Natural killer cell (primary cell): Measurements from ENCODE around the gene PTPRU. TPM values are rescaled to one million over a fixed set of nuclear protein-coding genes. Genes with fewer than 3 reads are reported as not detected.

Experiments used
- ATAC-seq, 3 donors: fragments of 150-1000 bp in 2 of 3; fragments of 200-7000 bp in 1 of 3; cut with Tn5 transposase; 1 replicate in 1 of 3; 2 replicates in 2 of 3; pipeline ENCODE4 v1.10.0; 2021; ENCODE audit warnings: mild to moderate bottlenecking in 2 of 3, moderate library complexity in 2 of 3
- DNase-seq, 2 donors: peaks; one replicate each; pipeline versions ENCODE4 v3.0.0 to v3.0.0-alpha.2; 2013 to 2021; ENCODE audit warnings: mixed read lengths in 1 of 2
- H3K27ac ChIP-seq: one replicate; pipeline ENCODE4 v1.5.1; 2013; ENCODE audit warnings: mild to moderate bottlenecking, low read length
- H3K27me3 ChIP-seq: one replicate; pipeline ENCODE4 v1.6.1; 2013; ENCODE audit warnings: low read length; ENCODE audit not compliant: control insufficient read depth, insufficient read depth
- H3K36me3 ChIP-seq: one replicate; pipeline ENCODE4 v1.6.1; 2013; ENCODE audit warnings: low read length; ENCODE audit not compliant: control insufficient read depth, insufficient read depth
- H3K4me1 ChIP-seq: one replicate; pipeline ENCODE4 v1.6.1; 2013; ENCODE audit warnings: low read length; ENCODE audit not compliant: control insufficient read depth, insufficient read depth
- H3K4me3 ChIP-seq: one replicate; pipeline ENCODE4 v1.5.1; 2013; ENCODE audit warnings: low read length
- H3K9me3 ChIP-seq: one replicate; pipeline ENCODE4 v1.6.1; 2013; ENCODE audit warnings: low read length; ENCODE audit not compliant: control insufficient read depth, insufficient read depth
- H3K27ac Mint-ChIP-seq, 2 donors: one replicate each; pipeline ENCODE4 v1.8.0; 2022; ENCODE audit warnings: mild to moderate bottlenecking in 2 of 2, mixed read lengths in 2 of 2, moderate library complexity in 1 of 2
- H3K27me3 Mint-ChIP-seq, 2 donors: one replicate each; pipeline ENCODE4 v1.8.0; 2022; ENCODE audit warnings: low read depth in 2 of 2, mixed read lengths in 2 of 2
- H3K36me3 Mint-ChIP-seq: one replicate; pipeline ENCODE4 v1.8.0; 2022; ENCODE audit warnings: mixed read lengths
- H3K4me1 Mint-ChIP-seq, 2 donors: one replicate each; pipeline ENCODE4 v1.8.0; 2022; ENCODE audit warnings: mixed read lengths in 2 of 2
- H3K4me3 Mint-ChIP-seq: one replicate; pipeline ENCODE4 v1.8.0; 2022; ENCODE audit warnings: mild to moderate bottlenecking, moderate library complexity, mixed read lengths
- H3K9me3 Mint-ChIP-seq, 2 donors: one replicate each; pipeline ENCODE4 v1.8.0; 2022; ENCODE audit warnings: mixed read lengths in 2 of 2
- WGBS: methylation state at CpG from one replicate; pipeline ENCODE4 v1.1.7; 2013; ENCODE audit warnings: missing lambda C conversion rate; ENCODE audit not compliant: insufficient coverage; 5-methylcytosine and 5-hydroxymethylcytosine counted together
- intact Hi-C: fragments of 100-400 bp; cut with micrococcal nuclease; formaldehyde crosslinking; loops from one replicate; pipeline ENCODE4 v1.14.2; 2022
- total RNA-seq, 4 donors: library from RNA; stranded (reverse); fragments of 120-200 nt in 1 of 4; gene quantifications; one replicate each; pipeline versions ENCODE4 v1.2.3 to v1.2.4, GENCODE V29; 2013 to 2022
- TF ChIP-seq, protein P1 (sequence below): fragments of 200-600 bp; IDR thresholded peaks from one replicate; pipeline ENCODE4 v1.8.0; 2022; ENCODE audit warnings: antibody characterized with exemption

Gene PTPRU
- total RNA-seq, 3 donors from 2014 or later (not counting 1 experiment from before 2014, with no cell fraction given) = 0.54 to 1.6 (median 0.79) TPM

DNA sequence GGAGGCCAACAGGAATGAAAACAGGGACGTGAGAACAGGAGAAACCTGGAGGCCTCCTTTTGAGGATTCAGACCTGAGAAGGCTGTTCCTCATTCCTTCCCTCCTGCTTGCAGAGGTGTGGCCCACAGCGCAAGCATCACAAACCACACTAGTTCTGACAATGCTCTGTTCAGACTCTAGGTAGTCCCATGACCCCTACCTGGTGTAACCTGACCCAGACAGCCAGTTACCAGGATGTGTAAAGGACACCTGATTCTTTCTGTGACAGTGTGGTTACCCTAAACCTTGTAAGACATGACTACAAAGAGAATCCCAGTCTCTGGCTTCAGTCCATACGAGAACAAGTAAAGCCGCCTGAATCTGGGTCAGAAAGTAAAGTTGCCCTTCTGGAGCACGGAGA lies 8.8 kb upstream of the PTPRU start:
- TF ChIP-seq, protein P1, sequence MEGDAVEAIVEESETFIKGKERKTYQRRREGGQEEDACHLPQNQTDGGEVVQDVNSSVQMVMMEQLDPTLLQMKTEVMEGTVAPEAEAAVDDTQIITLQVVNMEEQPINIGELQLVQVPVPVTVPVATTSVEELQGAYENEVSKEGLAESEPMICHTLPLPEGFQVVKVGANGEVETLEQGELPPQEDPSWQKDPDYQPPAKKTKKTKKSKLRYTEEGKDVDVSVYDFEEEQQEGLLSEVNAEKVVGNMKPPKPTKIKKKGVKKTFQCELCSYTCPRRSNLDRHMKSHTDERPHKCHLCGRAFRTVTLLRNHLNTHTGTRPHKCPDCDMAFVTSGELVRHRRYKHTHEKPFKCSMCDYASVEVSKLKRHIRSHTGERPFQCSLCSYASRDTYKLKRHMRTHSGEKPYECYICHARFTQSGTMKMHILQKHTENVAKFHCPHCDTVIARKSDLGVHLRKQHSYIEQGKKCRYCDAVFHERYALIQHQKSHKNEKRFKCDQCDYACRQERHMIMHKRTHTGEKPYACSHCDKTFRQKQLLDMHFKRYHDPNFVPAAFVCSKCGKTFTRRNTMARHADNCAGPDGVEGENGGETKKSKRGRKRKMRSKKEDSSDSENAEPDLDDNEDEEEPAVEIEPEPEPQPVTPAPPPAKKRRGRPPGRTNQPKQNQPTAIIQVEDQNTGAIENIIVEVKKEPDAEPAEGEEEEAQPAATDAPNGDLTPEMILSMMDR = no peak
- H3K9me3 Mint-ChIP-seq = no peaks in the 10 kb centered on the region
- Histone ChIP-seq H3K36me3 (peaks cover 2% of the 10 kb centered on the region), H3K27ac (no peak overlapping the region), H3K9me3 (no peaks in the 10 kb centered on the region), H3K4me1 (peaks cover 12% of the 10 kb centered on the region), H3K27me3 (no peaks in the 10 kb centered on the region), H3K4me3 (no peak overlapping the region)
- no peak for DNase-seq
- no peak for ATAC-seq
- 93% methylated on average over 5 of the region's 5 CpGs for WGBS
- no peak overlapping the region for H3K27ac Mint-ChIP-seq
- H3K27me3 Mint-ChIP-seq = no peaks in the 10 kb centered on the region
- H3K4me3 Mint-ChIP-seq = no peak overlapping the region
- H3K4me1 Mint-ChIP-seq = peaks cover 19 to 21% of the 10 kb centered on the region in 2 donors
- no peaks in the 10 kb centered on the region for H3K36me3 Mint-ChIP-seq
- intact Hi-C loops = no loop called here

DNA sequence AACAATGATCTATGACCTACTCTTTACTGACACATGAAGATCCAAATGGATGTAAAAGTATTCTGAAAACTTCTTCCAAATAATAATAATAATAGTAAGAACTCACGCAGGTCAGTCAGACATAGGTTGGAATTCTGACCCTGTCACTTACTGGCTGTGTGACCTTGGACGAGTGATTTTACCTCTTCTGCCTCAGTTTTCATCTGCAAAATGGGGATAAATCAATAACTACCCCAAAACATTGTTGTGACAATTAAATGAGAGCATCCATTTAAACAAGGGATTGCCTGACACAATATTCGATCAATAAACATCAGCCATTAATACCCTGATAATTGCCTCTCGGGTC lies 6.1 kb upstream of the PTPRU start:
- intact Hi-C loops = no loop called here
- Histone ChIP-seq H3K36me3 (peaks cover 2% of the 10 kb centered on the region), H3K4me1 (peaks cover 12% of the 10 kb centered on the region), H3K27me3 (peaks cover 7% of the 10 kb centered on the region), H3K9me3 (no peaks in the 10 kb centered on the region), H3K27ac (peak overlapping the region; percentile 57), H3K4me3 (peak overlapping the region; percentile 95)
- peaks cover 7 to 12% of the 10 kb centered on the region in 2 donors for H3K27me3 Mint-ChIP-seq
- WGBS = 18% methylated on average over 4 of the region's 4 CpGs
- no peak for DNase-seq
- peak overlapping the region; percentile 91 for H3K4me3 Mint-ChIP-seq
- peaks cover 19 to 21% of the 10 kb centered on the region in 2 donors for H3K4me1 Mint-ChIP-seq
- H3K9me3 Mint-ChIP-seq = no peaks in the 10 kb centered on the region
- TF ChIP-seq, protein P1 = no peak
- H3K36me3 Mint-ChIP-seq = no peaks in the 10 kb centered on the region
- H3K27ac Mint-ChIP-seq = peak overlapping the region; percentile 86 to 89
- no peak for ATAC-seq

DNA sequence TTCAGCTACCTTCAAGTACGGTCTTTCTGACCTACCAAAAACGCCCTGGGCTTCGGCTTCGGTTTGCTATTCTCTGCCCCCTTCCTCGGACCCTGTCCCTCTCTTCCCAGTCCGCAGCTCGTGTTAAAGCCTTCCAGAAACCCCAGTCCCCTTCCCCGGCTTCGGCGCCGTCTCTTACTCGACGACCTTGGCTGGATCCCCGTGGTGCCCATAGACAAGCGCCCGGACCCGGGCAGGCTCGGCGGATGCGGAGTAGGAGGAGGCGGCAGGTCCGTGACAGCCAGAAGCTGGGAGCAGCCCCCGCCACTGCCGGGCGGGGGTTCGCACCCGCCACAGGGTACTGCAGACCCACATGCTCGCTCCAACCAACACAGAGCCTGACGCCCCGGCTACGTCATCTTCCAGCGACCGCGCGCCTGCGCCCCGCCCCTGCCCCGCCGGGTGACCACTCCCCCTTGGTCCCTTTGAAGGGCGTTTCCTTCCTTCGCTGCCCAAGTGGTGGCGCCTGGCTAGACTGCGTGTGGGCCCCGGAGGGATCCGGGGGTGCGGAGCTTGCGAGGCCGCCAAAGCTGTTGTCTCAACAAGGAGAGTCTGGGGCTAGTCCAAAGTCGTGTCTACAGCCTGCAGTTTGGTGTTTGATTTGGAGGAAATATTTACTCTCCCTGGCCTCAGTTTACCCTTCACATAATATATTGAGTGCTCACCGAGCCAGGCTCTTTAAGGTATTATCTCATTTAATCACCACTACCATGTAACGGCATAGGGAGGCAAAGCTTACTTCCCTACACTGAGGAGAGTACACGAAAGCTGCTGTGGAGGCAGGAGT lies 5.6 kb upstream of the PTPRU start, which contains the start of gene MECR:
MECR (minus strand) TSS at position 382 of the 826 bp plus-strand sequence; CDS start at position 354, 28 bp downstream.
- ATAC-seq (peak; percentile 98 to 99 (median 98)), DNase-seq (peak; percentile 94 to 95)
- H3K4me3 ChIP-seq = peak within 1 kb of the TSS; percentile 95
- intact Hi-C loops = no loop called here
- Mint-ChIP-seq H3K4me3 (peak within 1 kb of the TSS; percentile 91), H3K27me3 (peaks cover 11 to 16% of the 10 kb centered on the region in 2 donors), H3K9me3 (no peaks in the 10 kb centered on the region), H3K4me1 (peaks cover 20 to 23% of the 10 kb centered on the region in 2 donors), H3K27ac (peak within 1 kb of the TSS; percentile 86 to 89), H3K36me3 (no peaks in the 10 kb centered on the region)
- peaks cover 12% of the 10 kb centered on the region for H3K4me1 ChIP-seq
- WGBS = 3% methylated on average over 51 of the region's 52 CpGs
- peak within 1 kb of the TSS; percentile 57 for H3K27ac ChIP-seq
- peaks cover 9% of the 10 kb centered on the region for H3K27me3 ChIP-seq
- H3K9me3 ChIP-seq = no peaks in the 10 kb centered on the region
- no peaks in the 10 kb centered on the region for H3K36me3 ChIP-seq
- TF ChIP-seq, protein P1 = no peak
